Stimulated activated CD4-positive, alpha-beta T cell treated with anti-CD3 and anti-CD28 coated beads, Interleukin-4, amount 100 ng/mL, for 48 hours (primary cell): ENCODE measurements around the gene TRIM33.
"Not testable (repeated sequence)": the region's sequence is repeated elsewhere in the genome, so short reads cannot be mapped to it uniquely, and the experiment has no call there.

Experiments
- DNase-seq, 2 donors: peaks; one replicate each; pipeline ENCODE4 v3.0.0-alpha.2; 2020; ENCODE audit warnings: low read depth in 2 of 2

TRIM33 gene

GRCh38 chr1:114510274-114511031, 550 bp downstream of the TRIM33 start:
- peak; percentile 22 to 24 for DNase-seq

- no peak for DNase-seq
Measured at GRCh38 chr1:114509596-114510273, 1.3 kb downstream of the TRIM33 start.

- DNase-seq: no peak
Measured at GRCh38 chr1:114508386-114508898, 2.6 kb downstream of the TRIM33 start.

GRCh38 chr1:114507513-114507912, 3.5 kb downstream of the TRIM33 start:
- DNase-seq: no peak

GRCh38 chr1:114505148-114505561, 5.8 kb downstream of the TRIM33 start:
- DNase-seq: no peak

- no peak for DNase-seq
Measured at GRCh38 chr1:114503916-114504422, 7.0 kb downstream of the TRIM33 start.

GRCh38 chr1:114502080-114502479, 8.9 kb downstream of the TRIM33 start:
- DNase-seq: no peak

GRCh38 chr1:114499478-114499877, 11.5 kb downstream of the TRIM33 start:
- DNase-seq: no peak

- no peak for DNase-seq
Measured at GRCh38 chr1:114496089-114496488, 14.9 kb downstream of the TRIM33 start.

- DNase-seq: no peak
Measured at GRCh38 chr1:114495486-114495885, 15.5 kb downstream of the TRIM33 start.

- DNase-seq: no peak
Measured at GRCh38 chr1:114492978-114493377, 18.0 kb downstream of the TRIM33 start.

- no peak for DNase-seq
Measured at GRCh38 chr1:114490274-114490693, 20.7 kb downstream of the TRIM33 start.

GRCh38 chr1:114488739-114489138, 22.3 kb downstream of the TRIM33 start:
- no peak for DNase-seq

- no peak for DNase-seq
Measured at GRCh38 chr1:114485286-114485685, 25.7 kb downstream of the TRIM33 start.

GRCh38 chr1:114482585-114482984, 28.4 kb downstream of the TRIM33 start:
- no peak for DNase-seq

- not testable (repeated sequence) for DNase-seq
Measured at GRCh38 chr1:114479636-114480035, 31.4 kb downstream of the TRIM33 start.

GRCh38 chr1:114479134-114479533, 31.9 kb downstream of the TRIM33 start:
- no peak for DNase-seq

- no peak for DNase-seq
Measured at GRCh38 chr1:114473796-114474195, 37.2 kb downstream of the TRIM33 start.

- no peak for DNase-seq
Measured at GRCh38 chr1:114472408-114472807, 38.6 kb downstream of the TRIM33 start.

- DNase-seq: no peak
Measured at GRCh38 chr1:114470681-114471080, 40.3 kb downstream of the TRIM33 start.

GRCh38 chr1:114468710-114469468, 42.1 kb downstream of the TRIM33 start:
- no peak for DNase-seq

GRCh38 chr1:114468047-114468446, 43.0 kb downstream of the TRIM33 start:
- no peak for DNase-seq
